Neural crest cell (in vitro differentiated cells): ENCODE results near the gene TBC1D30. TPM values are rescaled to one million over a fixed set of nuclear protein-coding genes. Genes with fewer than 3 reads are reported as not detected.
"Not testable (repeated sequence)": the region's sequence is repeated elsewhere in the genome, so short reads cannot be mapped to it uniquely, and the experiment has no call there.

ENCODE experiments used
- DNase-seq: peaks from one replicate; pipeline ENCODE4 v3.0.0; 2021; ENCODE audit warnings: low read depth, mixed read lengths, low spot score
- H3K27ac Mint-ChIP-seq: one replicate; pipeline ENCODE4 v1.8.0; 2021; ENCODE audit warnings: mild to moderate bottlenecking, mixed read lengths; ENCODE audit not compliant: unreplicated experiment
- H3K27me3 Mint-ChIP-seq: 2 replicates; pipeline ENCODE4 v1.8.0; 2021; ENCODE audit warnings: low read depth, mild to moderate bottlenecking, mixed read lengths
- H3K36me3 Mint-ChIP-seq: 2 replicates; pipeline ENCODE4 v1.8.0; 2021; ENCODE audit warnings: low read depth, mild to moderate bottlenecking, mixed read lengths
- H3K4me1 Mint-ChIP-seq: 2 replicates; pipeline ENCODE4 v1.8.0; 2021; ENCODE audit warnings: mixed read lengths
- H3K4me3 Mint-ChIP-seq: one replicate; pipeline ENCODE4 v1.8.0; 2021; ENCODE audit warnings: mild to moderate bottlenecking, mixed read lengths
- H3K9me3 Mint-ChIP-seq: 2 replicates; pipeline ENCODE4 v1.8.0; 2021; ENCODE audit warnings: mixed read lengths
- CTCF ChIP-seq: fragments of 200-600 bp; sonication (generic); conservative IDR thresholded peaks from 2 replicates; pipeline ENCODE4 v1.5.0; 2021; ENCODE audit warnings: antibody characterized with exemption, mild to moderate bottlenecking
- total RNA-seq: library from RNA; stranded (reverse); gene quantifications from 2 replicates; pipeline ENCODE4 v1.2.1, GENCODE V29; 2021

Gene TBC1D30
- total RNA-seq, 1 donor from 2014 or later, result 2.6 TPM

GRCh38 chr12:64840119-64840518 is 15.7 kb downstream of the TBC1D30 start:
- Mint-ChIP-seq H3K4me3 (no peak overlapping the region), H3K27ac (no peak overlapping the region), H3K36me3 (no peaks in the 10 kb centered on the region), H3K4me1 (no peaks in the 10 kb centered on the region), H3K9me3 (no peaks in the 10 kb centered on the region), H3K27me3 (peaks cover 4% of the 10 kb centered on the region)
- DNase-seq, result no peak
- no peak for TF ChIP-seq CTCF

- Mint-ChIP-seq H3K4me1 (no peaks in the 10 kb centered on the region), H3K9me3 (no peaks in the 10 kb centered on the region), H3K27me3 (peaks cover 4% of the 10 kb centered on the region), H3K36me3 (no peaks in the 10 kb centered on the region), H3K27ac (no peak overlapping the region), H3K4me3 (no peak overlapping the region)
- no peak for DNase-seq
- TF ChIP-seq CTCF, result no peak
These were observed 16.7 kb downstream of the TBC1D30 start for GRCh38 chr12:64840949-64841717.

DNA sequence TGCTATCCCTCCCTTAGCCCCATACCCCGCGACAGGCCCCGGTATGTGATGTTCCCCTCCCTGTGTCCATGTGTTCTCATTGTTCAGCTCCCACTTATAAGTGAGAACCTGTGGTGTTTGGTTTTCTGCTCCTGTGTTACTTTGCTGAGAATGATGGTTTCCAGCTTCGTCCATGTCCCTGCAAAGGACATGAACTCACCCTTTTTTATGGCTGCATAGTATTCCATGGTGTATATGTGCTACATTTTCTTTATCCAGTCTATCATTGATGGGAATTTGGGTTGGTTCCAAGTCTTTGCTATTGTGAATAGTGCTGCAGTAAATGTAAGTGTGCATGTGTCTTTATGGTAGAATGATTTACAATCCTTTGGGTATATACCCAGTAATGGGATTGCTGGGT is 24.0 kb downstream of the TBC1D30 start:
- H3K27ac Mint-ChIP-seq, H3K4me3 Mint-ChIP-seq: not testable (repeated sequence)

DNA sequence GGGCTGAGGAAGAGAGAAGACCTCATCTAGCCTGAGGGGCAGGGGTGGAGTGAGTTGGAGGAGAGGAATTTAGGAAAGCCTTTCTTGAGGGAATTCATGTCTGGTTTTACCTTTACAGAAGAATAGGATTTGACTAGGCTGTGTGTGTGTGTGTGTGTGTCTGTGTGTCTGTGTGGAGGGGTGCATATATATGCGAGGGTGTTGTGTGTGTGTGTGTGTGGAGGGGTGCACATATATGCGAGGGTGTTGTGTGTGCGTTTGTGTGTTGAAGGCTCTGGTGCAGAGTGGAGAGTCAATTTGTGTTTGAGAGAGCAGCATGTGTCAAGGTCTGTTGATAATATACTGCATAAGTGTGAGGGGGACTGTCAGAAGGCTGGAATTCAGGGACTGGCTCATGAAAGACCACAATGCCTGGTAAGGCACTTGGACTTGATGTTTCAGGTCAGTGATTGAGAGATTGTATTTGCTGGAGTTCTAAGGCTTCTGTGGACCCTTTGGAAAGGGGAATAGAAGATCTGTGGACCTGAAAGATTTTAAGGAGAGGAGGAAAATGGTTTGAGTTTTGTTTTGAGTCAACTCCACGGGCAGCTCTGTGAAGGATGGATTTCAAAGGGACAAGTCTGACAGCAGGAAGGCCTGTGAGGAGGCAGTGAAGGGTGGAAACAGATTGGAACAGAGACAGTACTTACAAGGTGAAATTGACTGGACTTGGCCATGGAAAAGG is 34.6 kb downstream of the TBC1D30 start:
- no peak overlapping the region for H3K4me3 Mint-ChIP-seq
- no peaks in the 10 kb centered on the region for H3K4me1 Mint-ChIP-seq
- H3K9me3 Mint-ChIP-seq, result no peaks in the 10 kb centered on the region
- DNase-seq, result no peak
- H3K27ac Mint-ChIP-seq, result no peak overlapping the region
- peaks cover 19% of the 10 kb centered on the region for H3K27me3 Mint-ChIP-seq
- H3K36me3 Mint-ChIP-seq, result no peaks in the 10 kb centered on the region
- TF ChIP-seq CTCF, result no peak

More for the DNA sequence above, 24.0 kb downstream of the TBC1D30 start:
- H3K4me1 Mint-ChIP-seq, DNase-seq: not testable (repeated sequence)
- Mint-ChIP-seq H3K9me3 (peaks cover 13% of the 10 kb centered on the region), H3K27me3 (peaks cover 26% of the 10 kb centered on the region), H3K36me3 (peaks cover 13% of the 10 kb centered on the region)

- Mint-ChIP-seq H3K4me1 (no peaks in the 10 kb centered on the region), H3K4me3 (no peak overlapping the region), H3K9me3 (no peaks in the 10 kb centered on the region), H3K27ac (no peak overlapping the region), H3K36me3 (no peaks in the 10 kb centered on the region), H3K27me3 (peaks cover 26% of the 10 kb centered on the region)
- DNase-seq, result no peak
- no peak for TF ChIP-seq CTCF
These were observed 36.1 kb downstream of the TBC1D30 start for GRCh38 chr12:64860446-64860998.

DNA sequence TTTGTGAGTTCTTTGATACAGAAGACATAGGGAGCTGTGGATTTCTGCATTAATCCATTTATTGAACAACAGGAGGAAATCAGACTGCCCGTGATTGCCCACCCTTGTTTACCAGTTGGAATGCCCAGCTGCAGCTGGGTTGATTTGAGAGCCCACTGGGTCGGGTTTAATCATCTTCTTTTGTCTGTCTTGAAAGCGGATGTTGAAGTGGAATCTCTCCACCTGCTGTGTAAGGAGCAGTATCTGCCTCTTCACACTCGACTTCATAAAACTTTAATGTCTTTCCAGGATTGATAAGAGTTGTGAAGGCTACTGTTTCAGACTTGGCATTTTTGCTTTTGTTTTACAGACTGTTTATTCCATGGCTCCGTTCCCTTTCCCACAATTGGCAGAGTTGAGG is 39.9 kb downstream of the TBC1D30 start:
- Mint-ChIP-seq H3K36me3 (no peaks in the 10 kb centered on the region), H3K27me3 (peaks cover 37% of the 10 kb centered on the region), H3K4me1 (no peaks in the 10 kb centered on the region), H3K4me3 (no peak overlapping the region), H3K9me3 (no peaks in the 10 kb centered on the region), H3K27ac (no peak overlapping the region)
- DNase-seq, result no peak
- no peak for TF ChIP-seq CTCF
